ENCODE measurements around the gene ACAD11.
"Not testable (repeated sequence)": the region's sequence is repeated elsewhere in the genome, so short reads cannot be mapped to it uniquely, and the experiment has no call there.

The ACAD11 gene

GRCh38 chr3:132596816-132597433 lies 62.7 kb downstream of the ACAD11 start, which contains the start of gene ACKR4:
Gene ACKR4, plus strand, starts transcription at chr3:132597270. Its CDS starts 3,128 bp downstream, at chr3:132600398.
- DNase-seq: no peak

- no peak for DNase-seq
Observed at GRCh38 chr3:132596326-132596725, 63.3 kb downstream of the ACAD11 start.

GRCh38 chr3:132595014-132595413 lies 64.6 kb downstream of the ACAD11 start:
- no peak for DNase-seq

- DNase-seq: no peak
Observed at GRCh38 chr3:132594498-132594897, 65.1 kb downstream of the ACAD11 start.

GRCh38 chr3:132593947-132594323 lies 65.7 kb downstream of the ACAD11 start:
- no peak for DNase-seq

GRCh38 chr3:132593241-132593946 lies 66.2 kb downstream of the ACAD11 start:
- no peak for DNase-seq

GRCh38 chr3:132592216-132592615 lies 67.4 kb downstream of the ACAD11 start:
- no peak for DNase-seq

GRCh38 chr3:132587401-132587800 lies 72.2 kb downstream of the ACAD11 start:
- no peak for DNase-seq

- DNase-seq: no peak
Observed at GRCh38 chr3:132573797-132574211, 85.8 kb downstream of the ACAD11 start.

- DNase-seq: no peak
Observed at GRCh38 chr3:132570016-132570415, 89.6 kb downstream of the ACAD11 start.

GRCh38 chr3:132569580-132569979 lies 90.0 kb downstream of the ACAD11 start:
- DNase-seq: no peak

GRCh38 chr3:132569153-132569552 lies 90.5 kb downstream of the ACAD11 start:
- no peak for DNase-seq

GRCh38 chr3:132568422-132568821 lies 91.2 kb downstream of the ACAD11 start:
- DNase-seq: no peak

GRCh38 chr3:132564070-132564465 lies 95.5 kb downstream of the ACAD11 start:
- DNase-seq: no peak

GRCh38 chr3:132563420-132564069 lies 96.1 kb downstream of the ACAD11 start:
- DNase-seq: no peak

GRCh38 chr3:132561003-132561402 lies 98.6 kb downstream of the ACAD11 start:
- no peak for DNase-seq

GRCh38 chr3:132556508-132557159 lies 103.0 kb downstream of the ACAD11 start:
- DNase-seq: no peak

GRCh38 chr3:132556036-132556386 lies 103.6 kb downstream of the ACAD11 start:
- not testable (repeated sequence) for DNase-seq

GRCh38 chr3:132555306-132556035 lies 104.1 kb downstream of the ACAD11 start:
- DNase-seq: no peak

GRCh38 chr3:132554437-132554836 lies 105.2 kb downstream of the ACAD11 start:
- DNase-seq: no peak

GRCh38 chr3:132553826-132554225 lies 105.8 kb downstream of the ACAD11 start:
- no peak for DNase-seq

- DNase-seq: no peak
Observed at GRCh38 chr3:132550579-132551305, 108.9 kb downstream of the ACAD11 start.

All from T1000 (cell line).